ENCODE data around the gene NTN1.

NTN1 gene

DNA sequence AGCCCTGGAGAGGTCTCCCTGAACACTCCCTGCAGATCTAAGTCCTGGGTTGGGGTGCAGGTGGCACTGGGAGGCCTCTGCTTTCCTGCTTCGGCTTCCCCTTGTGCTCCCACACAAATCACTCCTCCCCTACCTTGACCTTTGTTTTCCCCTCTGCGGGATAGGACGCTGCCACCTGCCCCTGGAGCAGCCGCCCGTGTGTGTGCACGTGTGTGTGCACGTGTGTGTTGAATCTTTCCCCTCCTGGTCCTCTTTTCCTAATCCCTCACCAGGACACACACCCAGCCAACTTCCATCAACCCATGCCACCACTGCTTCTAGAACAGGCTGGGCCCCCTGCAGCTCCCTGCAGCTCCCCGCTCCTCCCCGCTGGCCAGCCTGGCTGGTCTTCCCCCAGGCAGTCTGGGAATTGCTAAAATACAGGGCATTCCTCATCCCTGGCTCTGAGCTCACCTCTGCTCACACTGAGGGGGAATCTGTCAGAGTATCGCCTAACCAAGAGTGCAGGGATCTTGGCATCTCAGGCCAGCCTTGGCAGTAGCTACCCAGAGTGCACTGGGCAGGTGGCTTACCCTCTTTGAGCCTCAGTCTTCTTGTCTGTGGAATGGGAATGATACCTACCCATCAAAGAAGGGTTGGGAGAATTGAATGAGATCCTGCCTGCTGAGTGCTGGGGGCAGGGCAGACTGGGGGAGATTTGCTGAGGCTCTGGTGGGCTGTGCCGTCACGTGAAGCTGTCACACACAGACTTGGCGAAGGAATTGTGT is 198.5 kb downstream of the NTN1 start:
- TF ChIP-seq, protein P1, sequence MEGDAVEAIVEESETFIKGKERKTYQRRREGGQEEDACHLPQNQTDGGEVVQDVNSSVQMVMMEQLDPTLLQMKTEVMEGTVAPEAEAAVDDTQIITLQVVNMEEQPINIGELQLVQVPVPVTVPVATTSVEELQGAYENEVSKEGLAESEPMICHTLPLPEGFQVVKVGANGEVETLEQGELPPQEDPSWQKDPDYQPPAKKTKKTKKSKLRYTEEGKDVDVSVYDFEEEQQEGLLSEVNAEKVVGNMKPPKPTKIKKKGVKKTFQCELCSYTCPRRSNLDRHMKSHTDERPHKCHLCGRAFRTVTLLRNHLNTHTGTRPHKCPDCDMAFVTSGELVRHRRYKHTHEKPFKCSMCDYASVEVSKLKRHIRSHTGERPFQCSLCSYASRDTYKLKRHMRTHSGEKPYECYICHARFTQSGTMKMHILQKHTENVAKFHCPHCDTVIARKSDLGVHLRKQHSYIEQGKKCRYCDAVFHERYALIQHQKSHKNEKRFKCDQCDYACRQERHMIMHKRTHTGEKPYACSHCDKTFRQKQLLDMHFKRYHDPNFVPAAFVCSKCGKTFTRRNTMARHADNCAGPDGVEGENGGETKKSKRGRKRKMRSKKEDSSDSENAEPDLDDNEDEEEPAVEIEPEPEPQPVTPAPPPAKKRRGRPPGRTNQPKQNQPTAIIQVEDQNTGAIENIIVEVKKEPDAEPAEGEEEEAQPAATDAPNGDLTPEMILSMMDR (IDR thresholded peaks at IDR 0.05; ENCODE audit: low read depth, low read length), result no peak
- no peaks in the 10 kb centered on the region for H3K27me3 ChIP-seq
- H3K9me3 ChIP-seq, result no peaks in the 10 kb centered on the region
- no peaks in the 10 kb centered on the region for H3K36me3 ChIP-seq
- DNase-seq, result no peak
- H3K4me3 ChIP-seq (ENCODE audit: low read depth, low read length), result no peak overlapping the region
- no peaks in the 10 kb centered on the region for H3K4me1 ChIP-seq

DNA sequence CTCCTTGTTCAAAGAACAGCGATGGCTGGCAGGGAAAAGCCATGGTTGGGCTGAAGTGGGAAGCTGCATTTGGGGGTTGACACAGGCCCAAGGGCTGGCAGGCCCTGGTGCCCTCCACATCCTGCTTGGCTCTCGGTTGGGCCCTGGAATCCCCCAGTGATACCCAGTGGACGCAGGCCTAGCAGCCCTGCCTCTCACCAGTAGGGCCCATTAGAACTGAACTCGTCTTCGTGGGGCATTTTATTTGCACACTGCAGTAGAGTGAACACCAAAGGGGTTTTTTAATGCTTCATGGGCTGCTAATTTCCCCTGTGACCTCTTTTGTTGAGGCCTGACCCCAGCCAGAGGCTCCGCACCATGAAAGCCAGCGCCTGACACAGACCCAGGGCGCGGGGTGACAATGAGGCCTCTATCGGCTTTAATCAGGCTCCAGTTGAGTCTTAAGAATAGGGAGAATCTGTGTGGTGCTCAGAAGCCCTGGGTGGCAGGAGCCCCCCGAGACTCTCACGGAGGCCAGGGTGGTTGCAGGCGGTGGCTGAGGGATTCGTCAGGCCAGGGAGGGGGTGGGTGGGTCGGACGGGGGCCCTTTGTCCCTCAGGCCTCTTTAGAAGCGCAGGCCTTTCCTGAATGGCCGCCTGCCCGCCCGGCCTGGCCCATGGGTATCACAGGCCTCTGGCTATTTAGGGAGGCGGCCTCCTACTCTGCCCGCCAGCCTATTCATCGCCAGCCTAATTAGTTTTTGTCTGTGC is 199.3 kb downstream of the NTN1 start:
- DNase-seq, result no peak
- TF ChIP-seq, protein P1 (IDR thresholded peaks at IDR 0.05; ENCODE audit: low read depth, low read length), result no peak
- Histone ChIP-seq H3K4me3 (ENCODE audit: low read depth, low read length) (no peak overlapping the region), H3K9me3 (no peaks in the 10 kb centered on the region), H3K4me1 (no peaks in the 10 kb centered on the region), H3K27me3 (no peaks in the 10 kb centered on the region), H3K36me3 (no peaks in the 10 kb centered on the region)

DNA sequence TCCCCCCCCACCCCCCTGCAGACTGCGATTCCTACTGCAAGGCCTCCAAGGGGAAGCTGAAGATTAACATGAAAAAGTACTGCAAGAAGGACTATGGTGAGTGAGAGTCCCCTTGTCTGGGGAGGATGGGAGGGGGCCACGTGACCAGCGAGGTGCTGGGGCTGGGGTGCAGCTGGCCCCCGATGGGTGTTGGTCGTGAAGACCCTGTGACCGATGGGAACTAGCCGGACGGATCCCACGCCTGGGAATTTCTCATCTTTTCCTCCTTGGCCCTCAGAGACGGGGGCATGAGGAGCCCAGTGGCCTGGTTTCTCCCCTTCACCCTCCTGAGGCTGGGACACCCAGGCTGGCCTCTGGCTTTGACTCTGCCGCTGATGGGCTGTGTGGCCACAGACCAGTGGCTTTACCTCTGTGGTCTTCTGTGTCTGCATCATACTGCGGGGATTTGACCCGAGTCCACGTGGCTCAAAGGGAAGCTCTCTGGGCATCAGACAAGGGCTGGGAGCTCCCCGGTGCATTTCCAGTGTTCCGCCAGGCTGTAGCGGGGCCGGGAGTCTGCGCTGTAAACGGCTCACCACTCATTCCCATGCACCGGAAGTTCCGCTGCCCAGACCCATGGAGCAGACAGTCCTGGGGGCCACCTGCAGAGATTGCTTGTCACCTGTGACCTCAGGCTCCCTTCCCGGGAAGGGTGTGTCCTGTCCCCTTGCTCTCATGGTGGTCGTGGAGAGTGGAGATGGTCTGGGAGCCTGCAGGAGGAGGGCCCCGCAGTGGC is 200.0 kb downstream of the NTN1 start:
- H3K4me3 ChIP-seq (ENCODE audit: low read depth, low read length), result no peak overlapping the region
- no peaks in the 10 kb centered on the region for H3K27me3 ChIP-seq
- TF ChIP-seq, protein P1 (IDR thresholded peaks at IDR 0.05; ENCODE audit: low read depth, low read length), result no peak
- no peak for DNase-seq
- H3K4me1 ChIP-seq, result no peaks in the 10 kb centered on the region
- no peaks in the 10 kb centered on the region for H3K9me3 ChIP-seq
- H3K36me3 ChIP-seq, result no peaks in the 10 kb centered on the region

DNA sequence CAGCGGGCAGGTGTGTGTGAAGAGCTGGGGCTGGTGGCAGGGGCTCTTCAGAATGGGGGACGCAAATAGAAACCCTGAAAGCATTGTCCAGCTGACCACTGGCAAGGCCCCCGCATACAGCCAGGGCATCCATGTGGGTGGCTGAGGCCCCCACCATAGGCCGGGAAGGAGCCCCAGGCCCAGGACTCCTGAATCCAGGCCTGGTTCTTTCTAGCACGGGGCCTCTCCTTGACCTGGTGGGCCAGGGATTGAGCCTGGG is 200.5 kb downstream of the NTN1 start:
- DNase-seq, result no peak
- Histone ChIP-seq H3K4me1 (no peaks in the 10 kb centered on the region), H3K9me3 (no peaks in the 10 kb centered on the region), H3K27me3 (no peaks in the 10 kb centered on the region), H3K36me3 (no peaks in the 10 kb centered on the region), H3K4me3 (ENCODE audit: low read depth, low read length) (no peak overlapping the region)
- TF ChIP-seq, protein P1 (IDR thresholded peaks at IDR 0.05; ENCODE audit: low read depth, low read length), result no peak

DNA sequence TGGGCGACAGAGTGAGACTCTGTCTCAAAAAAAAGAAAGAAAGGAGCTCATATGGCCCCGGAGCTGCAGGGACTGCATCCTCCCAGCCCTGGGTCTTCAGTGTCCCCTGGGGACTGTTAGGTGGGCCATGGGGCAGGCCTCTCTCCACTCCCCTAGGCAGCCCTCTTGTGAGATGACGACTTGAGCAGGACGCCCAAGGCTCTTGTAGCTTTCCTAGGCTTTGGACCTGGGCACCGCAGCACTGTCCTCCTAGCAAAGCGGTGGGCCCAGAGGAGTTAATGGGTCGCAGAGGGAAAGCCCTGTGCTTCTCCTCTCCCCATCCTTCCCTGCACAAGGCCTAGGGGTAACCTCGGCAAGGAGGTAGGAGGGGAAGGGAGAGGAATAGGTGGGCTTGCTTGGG is 202.2 kb downstream of the NTN1 start:
- no peaks in the 10 kb centered on the region for H3K9me3 ChIP-seq
- no peaks in the 10 kb centered on the region for H3K27me3 ChIP-seq
- DNase-seq, result no peak
- TF ChIP-seq, protein P1 (IDR thresholded peaks at IDR 0.05; ENCODE audit: low read depth, low read length), result no peak
- no peaks in the 10 kb centered on the region for H3K4me1 ChIP-seq
- no peaks in the 10 kb centered on the region for H3K36me3 ChIP-seq
- H3K4me3 ChIP-seq (ENCODE audit: low read depth, low read length), result no peak overlapping the region

Data from BE2C (cell line).